GM12872 (cell line): ENCODE data around the gene ENOX2.

Experiments
- CTCF ChIP-seq: IDR thresholded peaks from 3 replicates; pipeline ENCODE4 v1.5.1; 2011; ENCODE audit warnings: low read depth, mild to moderate bottlenecking, low read length, moderate library complexity; ENCODE audit not compliant: insufficient read depth

Gene ENOX2

GRCh38 chrX:130719413-130719812 is 183.6 kb downstream of the ENOX2 start:
- no peak for TF ChIP-seq CTCF

- no peak for TF ChIP-seq CTCF
Measured at GRCh38 chrX:130718137-130718536, 184.9 kb downstream of the ENOX2 start.

GRCh38 chrX:130716781-130717413 is 186.1 kb downstream of the ENOX2 start:
- no peak for TF ChIP-seq CTCF

- TF ChIP-seq CTCF: no peak
Measured at GRCh38 chrX:130716346-130716745, 186.7 kb downstream of the ENOX2 start.

GRCh38 chrX:130715299-130715698 is 187.7 kb downstream of the ENOX2 start:
- no peak for TF ChIP-seq CTCF

GRCh38 chrX:130714665-130715064 is 188.3 kb downstream of the ENOX2 start:
- no peak for TF ChIP-seq CTCF

GRCh38 chrX:130714135-130714534 is 188.9 kb downstream of the ENOX2 start:
- no peak for TF ChIP-seq CTCF
